IPS-18a (cell line): Measurements from ENCODE around the gene ASF1A.
A peak's percentile ranks its signal among the peaks of the same experiment; 100 is the strongest.

Experiments
- H3K27ac ChIP-seq: one replicate; pipeline ENCODE4 v1.5.1; 2013; ENCODE audit warnings: low read length
- H3K27me3 ChIP-seq: one replicate; pipeline ENCODE4 v1.6.1; 2013; ENCODE audit warnings: mild to moderate bottlenecking, low read length; ENCODE audit not compliant: control insufficient read depth, insufficient read depth
- H3K36me3 ChIP-seq: one replicate; pipeline ENCODE4 v1.6.1; 2013; ENCODE audit warnings: low read depth, low read length; ENCODE audit not compliant: control insufficient read depth
- H3K4me1 ChIP-seq: one replicate; pipeline ENCODE4 v1.6.1; 2013; ENCODE audit warnings: low read depth, low read length; ENCODE audit not compliant: control insufficient read depth
- H3K4me3 ChIP-seq: one replicate; pipeline ENCODE4 v1.5.1; 2013; ENCODE audit warnings: low read length
- H3K9ac ChIP-seq: one replicate; pipeline ENCODE4 v1.6.1; 2013; ENCODE audit warnings: mild to moderate bottlenecking, low read length, moderate library complexity
- H3K9me3 ChIP-seq: one replicate; pipeline ENCODE4 v1.6.1; 2013; ENCODE audit warnings: low read depth, low read length; ENCODE audit not compliant: control insufficient read depth

The ASF1A gene

GRCh38 chr6:118897386-118897785 lies 3.4 kb downstream of the ASF1A start:
- no peaks in the 10 kb centered on the region for H3K27me3 ChIP-seq
- H3K27ac ChIP-seq = no peak overlapping the region
- H3K9me3 ChIP-seq = no peaks in the 10 kb centered on the region
- peaks cover 37% of the 10 kb centered on the region for H3K4me1 ChIP-seq
- peaks cover 23% of the 10 kb centered on the region for H3K36me3 ChIP-seq
- H3K9ac ChIP-seq = no peak overlapping the region
- no peak overlapping the region for H3K4me3 ChIP-seq

GRCh38 chr6:118899948-118900347 lies 6.0 kb downstream of the ASF1A start:
- Histone ChIP-seq H3K27ac (no peak overlapping the region), H3K4me3 (peak overlapping the region; percentile 26), H3K4me1 (peaks cover 29% of the 10 kb centered on the region), H3K36me3 (peaks cover 43% of the 10 kb centered on the region), H3K27me3 (no peaks in the 10 kb centered on the region), H3K9me3 (no peaks in the 10 kb centered on the region), H3K9ac (no peak overlapping the region)

- H3K4me3 ChIP-seq = no peak overlapping the region
- H3K27ac ChIP-seq = no peak overlapping the region
- H3K9me3 ChIP-seq = no peaks in the 10 kb centered on the region
- peaks cover 67% of the 10 kb centered on the region for H3K36me3 ChIP-seq
- no peak overlapping the region for H3K9ac ChIP-seq
- H3K4me1 ChIP-seq = peaks cover 20% of the 10 kb centered on the region
- no peaks in the 10 kb centered on the region for H3K27me3 ChIP-seq
Measured at GRCh38 chr6:118902726-118903125, 8.8 kb downstream of the ASF1A start.

- peaks cover 71% of the 10 kb centered on the region for H3K36me3 ChIP-seq
- H3K27ac ChIP-seq = no peak overlapping the region
- no peaks in the 10 kb centered on the region for H3K27me3 ChIP-seq
- no peak overlapping the region for H3K4me3 ChIP-seq
- H3K4me1 ChIP-seq = peaks cover 16% of the 10 kb centered on the region
- H3K9me3 ChIP-seq = no peaks in the 10 kb centered on the region
- no peak overlapping the region for H3K9ac ChIP-seq
Measured at GRCh38 chr6:118903138-118903537, 9.2 kb downstream of the ASF1A start.

- Histone ChIP-seq H3K9me3 (no peaks in the 10 kb centered on the region), H3K36me3 (peaks cover 77% of the 10 kb centered on the region), H3K27ac (no peak overlapping the region), H3K27me3 (no peaks in the 10 kb centered on the region), H3K4me3 (no peak overlapping the region), H3K4me1 (peaks cover 16% of the 10 kb centered on the region), H3K9ac (no peak overlapping the region)
Measured at GRCh38 chr6:118903691-118904090, 9.7 kb downstream of the ASF1A start.

- peaks cover 5% of the 10 kb centered on the region for H3K4me1 ChIP-seq
- no peaks in the 10 kb centered on the region for H3K27me3 ChIP-seq
- H3K4me3 ChIP-seq = no peak overlapping the region
- H3K9me3 ChIP-seq = no peaks in the 10 kb centered on the region
- H3K9ac ChIP-seq = no peak overlapping the region
- peaks cover 79% of the 10 kb centered on the region for H3K36me3 ChIP-seq
- H3K27ac ChIP-seq = no peak overlapping the region
Measured at GRCh38 chr6:118905084-118905483, 11.1 kb downstream of the ASF1A start.

- Histone ChIP-seq H3K27me3 (no peaks in the 10 kb centered on the region), H3K4me1 (no peaks in the 10 kb centered on the region), H3K27ac (no peak overlapping the region), H3K4me3 (no peak overlapping the region), H3K9ac (no peak overlapping the region), H3K9me3 (no peaks in the 10 kb centered on the region), H3K36me3 (peaks cover 86% of the 10 kb centered on the region)
Measured at GRCh38 chr6:118905851-118906250, 11.9 kb downstream of the ASF1A start.

- Histone ChIP-seq H3K27ac (no peak overlapping the region), H3K4me3 (no peak overlapping the region), H3K9ac (no peak overlapping the region), H3K36me3 (peaks cover 83% of the 10 kb centered on the region), H3K9me3 (no peaks in the 10 kb centered on the region), H3K4me1 (no peaks in the 10 kb centered on the region), H3K27me3 (no peaks in the 10 kb centered on the region)
Measured at GRCh38 chr6:118908441-118908840, 14.5 kb downstream of the ASF1A start.

- Histone ChIP-seq H3K36me3 (peaks cover 80% of the 10 kb centered on the region), H3K27me3 (no peaks in the 10 kb centered on the region), H3K4me3 (no peak overlapping the region), H3K9ac (no peak overlapping the region), H3K9me3 (no peaks in the 10 kb centered on the region), H3K27ac (no peak overlapping the region), H3K4me1 (no peaks in the 10 kb centered on the region)
Measured at GRCh38 chr6:118912646-118913045, 18.7 kb downstream of the ASF1A start.

GRCh38 chr6:118913161-118913560 lies 19.2 kb downstream of the ASF1A start:
- Histone ChIP-seq H3K9ac (no peak overlapping the region), H3K36me3 (peaks cover 75% of the 10 kb centered on the region), H3K27me3 (no peaks in the 10 kb centered on the region), H3K4me1 (no peaks in the 10 kb centered on the region), H3K27ac (no peak overlapping the region), H3K4me3 (no peak overlapping the region), H3K9me3 (no peaks in the 10 kb centered on the region)

- Histone ChIP-seq H3K27ac (no peak overlapping the region), H3K36me3 (peaks cover 70% of the 10 kb centered on the region), H3K4me3 (no peak overlapping the region), H3K4me1 (no peaks in the 10 kb centered on the region), H3K9me3 (no peaks in the 10 kb centered on the region), H3K27me3 (no peaks in the 10 kb centered on the region), H3K9ac (no peak overlapping the region)
Measured at GRCh38 chr6:118914598-118914997, 20.6 kb downstream of the ASF1A start.

- H3K4me3 ChIP-seq = no peak overlapping the region
- no peak overlapping the region for H3K9ac ChIP-seq
- no peak overlapping the region for H3K27ac ChIP-seq
- no peaks in the 10 kb centered on the region for H3K9me3 ChIP-seq
- H3K4me1 ChIP-seq = no peaks in the 10 kb centered on the region
- H3K36me3 ChIP-seq = peaks cover 69% of the 10 kb centered on the region
- H3K27me3 ChIP-seq = no peaks in the 10 kb centered on the region
Measured at GRCh38 chr6:118917546-118918328, 23.8 kb downstream of the ASF1A start.
